ENCODE results near the gene S100A11. TPM values are rescaled to one million over a fixed set of nuclear protein-coding genes. Genes with fewer than 3 reads are reported as not detected.
A peak's percentile ranks its signal among the peaks of the same experiment; 100 is the strongest.
"Not testable (repeated sequence)": the region's sequence is repeated elsewhere in the genome, so short reads cannot be mapped to it uniquely, and the experiment has no call there.

Gene S100A11
- 100 to 1,000 TPM; 131 to 144 TPM for total RNA-seq

- intact Hi-C loops (cut with micrococcal nuclease): no loop called here
- no peaks in the 10 kb centered on the region for H3K9me3 Mint-ChIP-seq
- H3K4me1 Mint-ChIP-seq (ENCODE audit: low read depth): peaks cover 28% of the 10 kb centered on the region
- ATAC-seq: peak; percentile 68
- peak within 1 kb of the TSS; percentile 93 for H3K27ac Mint-ChIP-seq
- TF ChIP-seq CTCF (IDR thresholded peaks at IDR 0.05): no peak
- no peaks in the 10 kb centered on the region for H3K27me3 Mint-ChIP-seq
- CTCF ChIA-PET: interaction anchor here (0.6 to 4.2 kb wide), 8 partner anchors 10 to 422 kb away, joined by 3 to 59 read pairs (median 4); no protein-coding TSS in a partner anchor
- DNase-seq: peak; percentile 86
- POLR2A ChIA-PET: interaction anchor here (0.9 to 3.4 kb wide), 5 partner anchors 10 to 75 kb away, joined by 3 to 36 read pairs (median 3); partner anchors contain the start of gene S100A10
- peak within 1 kb of the TSS; percentile 92 for H3K4me3 Mint-ChIP-seq
- peaks cover 36% of the 10 kb centered on the region for H3K36me3 Mint-ChIP-seq (ENCODE audit: low read depth)
Measured at GRCh38 chr1:152036267-152037216, at the start of gene S100A11. Gene S100A11 (minus strand): TSS chr1:152037004. CDS start chr1:152036915, 89 bp downstream.

- Mint-ChIP-seq H3K36me3 (ENCODE audit: low read depth) (no peaks in the 10 kb centered on the region), H3K27ac (no peak overlapping the region), H3K4me3 (no peak overlapping the region), H3K4me1 (ENCODE audit: low read depth) (no peaks in the 10 kb centered on the region), H3K9me3 (no peaks in the 10 kb centered on the region), H3K27me3 (peaks cover 8% of the 10 kb centered on the region)
- DNase-seq: no peak
- no peak for TF ChIP-seq CTCF (IDR thresholded peaks at IDR 0.05)
- no peak for ATAC-seq
- POLR2A ChIA-PET: no interaction called here
- intact Hi-C loops (cut with micrococcal nuclease): no loop called here
- CTCF ChIA-PET: interaction anchor here (1.5 kb wide), 1 partner anchor 32 kb away, joined by 3 read pairs; no protein-coding TSS in a partner anchor
Measured at GRCh38 chr1:152084853-152085252, 48.0 kb upstream of the S100A11 start.

GRCh38 chr1:152081026-152081425 is 44.2 kb upstream of the S100A11 start:
- H3K4me3 Mint-ChIP-seq, POLR2A ChIA-PET: not testable (repeated sequence)

GRCh38 chr1:152080494-152080893 is 43.7 kb upstream of the S100A11 start:
- H3K4me3 Mint-ChIP-seq; intact Hi-C loops (cut with micrococcal nuclease); POLR2A ChIA-PET; ATAC-seq; CTCF ChIA-PET; H3K27ac Mint-ChIP-seq; H3K9me3 Mint-ChIP-seq; H3K4me1 Mint-ChIP-seq (ENCODE audit: low read depth); DNase-seq; H3K36me3 Mint-ChIP-seq (ENCODE audit: low read depth): not testable (repeated sequence)
- peaks cover 12% of the 10 kb centered on the region for H3K27me3 Mint-ChIP-seq

More at GRCh38 chr1:152081026-152081425, 44.2 kb upstream of the S100A11 start:
- intact Hi-C loops (cut with micrococcal nuclease); H3K27ac Mint-ChIP-seq; ATAC-seq; H3K4me1 Mint-ChIP-seq (ENCODE audit: low read depth); CTCF ChIA-PET; H3K36me3 Mint-ChIP-seq (ENCODE audit: low read depth); DNase-seq; H3K9me3 Mint-ChIP-seq: not testable (repeated sequence)
- H3K27me3 Mint-ChIP-seq: peaks cover 12% of the 10 kb centered on the region

GRCh38 chr1:152078831-152079441 is 42.1 kb upstream of the S100A11 start:
- TF ChIP-seq CTCF (IDR thresholded peaks at IDR 0.05): no peak
- POLR2A ChIA-PET: no interaction called here
- CTCF ChIA-PET: no interaction called here
- Mint-ChIP-seq H3K27ac (no peak overlapping the region), H3K9me3 (no peaks in the 10 kb centered on the region), H3K4me3 (no peak overlapping the region), H3K36me3 (ENCODE audit: low read depth) (no peaks in the 10 kb centered on the region), H3K27me3 (peaks cover 17% of the 10 kb centered on the region), H3K4me1 (ENCODE audit: low read depth) (no peaks in the 10 kb centered on the region)
- DNase-seq (no peak), ATAC-seq (no peak)
- intact Hi-C loops (cut with micrococcal nuclease): no loop called here

Measured in activated CD8-positive, alpha-beta T cell treated with anti-CD3 and anti-CD28 coated beads for 36 hours (primary cell).